Keratinocyte (primary cell): ENCODE data around the gene MAD1L1. TPM values are rescaled to one million over a fixed set of nuclear protein-coding genes. Genes with fewer than 3 reads are reported as not detected.

Experiments
- DNase-seq: peaks from one replicate; pipeline ENCODE4 v3.0.0-alpha.2; 2011; ENCODE audit warnings: low read depth, missing footprints, low spot score
- FAIRE-seq: peaks from 2 replicates; lab custom pipeline; 2011; peaks lifted over from hg19 to GRCh38; lab: Jason Lieb, UNC
- H2AFZ ChIP-seq: 2 replicates; pipeline ENCODE4 v1.6.0; 2012; ENCODE audit warnings: low read length, control low read depth, inconsistent platforms; ENCODE audit not compliant: control insufficient read depth
- H3K27ac ChIP-seq: 2 replicates; pipeline ENCODE4 v1.5.1; 2011; ENCODE audit warnings: low read length; ENCODE audit not compliant: control insufficient read depth, insufficient read depth
- H3K27me3 ChIP-seq: 3 replicates; pipeline ENCODE4 v1.6.0; 2011; ENCODE audit warnings: low read length; ENCODE audit not compliant: control insufficient read depth, insufficient read depth; ENCODE audit errors: extremely low read depth
- H3K36me3 ChIP-seq, 2 experiments: 2 replicates in 1 of 2; 3 replicates in 1 of 2; pipeline ENCODE4 v1.5.1; 2011; ENCODE audit warnings: low read length in 2 of 2, mild to moderate bottlenecking in 1 of 2; ENCODE audit not compliant: control insufficient read depth in 2 of 2, insufficient read depth in 2 of 2; ENCODE audit errors: extremely low read depth in 1 of 2
- H3K4me1 ChIP-seq: 3 replicates; pipeline ENCODE4 v1.5.1; 2011; ENCODE audit warnings: low read length; ENCODE audit not compliant: control insufficient read depth, insufficient read depth; ENCODE audit errors: extremely low read depth
- H3K4me2 ChIP-seq: 3 replicates; pipeline ENCODE4 v1.6.0; 2011; ENCODE audit warnings: low read depth, low read length; ENCODE audit not compliant: control insufficient read depth, insufficient read depth; ENCODE audit errors: extremely low read depth
- H3K4me3 ChIP-seq, 3 experiments: fragments of 200-600 bp in 1 of 3; sonication (generic) in 1 of 3; 2 replicates in 2 of 3; 3 replicates in 1 of 3; pipeline ENCODE4 v1.5.1; 2011 to 2016; ENCODE audit warnings: low read length in 3 of 3, mild to moderate bottlenecking in 3 of 3, control low read depth in 2 of 3, inconsistent platforms in 1 of 3, low read depth in 1 of 3, mixed read lengths in 1 of 3, mixed run types in 1 of 3, moderate library complexity in 1 of 3; ENCODE audit not compliant: control insufficient read depth in 2 of 3, insufficient read depth in 2 of 3; ENCODE audit errors: extremely low read depth in 1 of 3
- H3K79me2 ChIP-seq: 2 replicates; pipeline ENCODE4 v1.6.0; 2012; ENCODE audit warnings: low read length; ENCODE audit not compliant: control insufficient read depth, insufficient read depth
- H3K9ac ChIP-seq: 3 replicates; pipeline ENCODE4 v1.6.0; 2011; ENCODE audit warnings: low read length; ENCODE audit not compliant: control insufficient read depth, insufficient read depth; ENCODE audit errors: extremely low read depth
- H3K9me1 ChIP-seq: 3 replicates; pipeline ENCODE4 v1.6.0; 2011; ENCODE audit warnings: low read length; ENCODE audit not compliant: control insufficient read depth, insufficient read depth; ENCODE audit errors: extremely low read depth
- H3K9me3 ChIP-seq: 2 replicates; pipeline ENCODE4 v1.5.1; 2012; ENCODE audit warnings: low read depth, low read length; ENCODE audit not compliant: control insufficient read depth
- H4K20me1 ChIP-seq: 3 replicates; pipeline ENCODE4 v1.6.0; 2011; ENCODE audit warnings: low read length; ENCODE audit not compliant: control insufficient read depth, insufficient read depth; ENCODE audit errors: extremely low read depth
- EZH2 ChIP-seq: IDR thresholded peaks from one replicate; pipeline ENCODE4 v1.6.1; 2012; ENCODE audit warnings: inconsistent platforms, mild to moderate bottlenecking, low read length, moderate library complexity
- dilution Hi-C: fragments of 300-500 bp; cut with MboI; formaldehyde crosslinking; loops from one replicate; pipeline ENCODE4 v1.7.0; 2020; ENCODE audit warnings: low sequenced_read_pairs; ENCODE audit not compliant: extremely low pct_ligation_motif_present
- polyA plus RNA-seq, 5 experiments: library from polyadenylated mRNA; depleted of rRNA in 3 of 5; stranded (reverse) in 3 of 5; stranded (forward) in 1 of 5; unstranded in 1 of 5; fragments of >200 nt; gene quantifications; 1 replicate in 1 of 5; 2 replicates in 3 of 5; 3 replicates in 1 of 5; pipeline versions ENCODE4 v1.2.1 to v1.2.3, GENCODE V29; 2011 to 2012; ENCODE audit warnings: missing spikeins in 2 of 5, low read depth in 1 of 5, low replicate concordance in 1 of 5
- TF ChIP-seq, protein P1 (sequence below), 3 experiments: IDR thresholded peaks in 1 of 3; conservative IDR thresholded peaks in 1 of 3; optimal IDR thresholded peaks in 1 of 3; 2 replicates in 2 of 3; 3 replicates in 1 of 3; pipeline versions ENCODE3 to v1.5.1; 2011; ENCODE audit warnings: low read length in 3 of 3, mild to moderate bottlenecking in 3 of 3, moderate library complexity in 2 of 3, control low read depth in 1 of 3, inconsistent platforms in 1 of 3; ENCODE audit not compliant: insufficient read depth in 2 of 3; ENCODE audit errors: extremely low read depth in 1 of 3

The MAD1L1 gene
- polyA plus RNA-seq, 1 donor (not counting 4 experiments of a cell fraction or from before 2014, with no cell fraction given), result 18.0 TPM

DNA sequence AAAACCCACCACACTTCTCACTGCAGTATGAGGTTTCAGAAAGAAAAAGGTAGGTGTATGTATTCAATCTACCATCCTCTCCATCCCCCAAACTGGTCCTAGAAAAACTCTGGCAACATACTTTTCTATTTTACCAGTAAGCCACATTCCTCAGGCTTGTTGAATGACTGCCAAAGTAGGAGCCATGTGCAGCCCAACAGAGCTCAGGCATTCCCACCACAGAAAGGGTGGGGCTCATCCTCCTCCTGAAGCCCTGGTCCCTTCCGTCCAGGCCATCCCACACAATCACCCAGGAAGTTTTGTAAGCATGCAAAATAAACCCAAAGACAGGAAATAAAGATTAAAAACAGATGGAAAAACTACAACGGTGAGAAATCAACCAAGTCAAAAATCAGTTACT is 57.2 kb downstream of the MAD1L1 start:
- Histone ChIP-seq H3K4me3 (no peak overlapping the region), H3K4me2 (peak overlapping the region; percentile 29), H3K9ac (no peak overlapping the region), H3K9me3 (no peaks in the 10 kb centered on the region), H3K9me1 (peaks cover 6% of the 10 kb centered on the region), H3K36me3 (peaks cover 0 to 10% of the 10 kb centered on the region in 2 experiments), H4K20me1 (no peaks in the 10 kb centered on the region), H3K4me1 (peaks cover 16% of the 10 kb centered on the region), H2AFZ (no peak overlapping the region), H3K27me3 (no peaks in the 10 kb centered on the region), H3K79me2 (no peaks in the 10 kb centered on the region), H3K27ac (no peak overlapping the region)
- DNase-seq (peak; percentile 55), FAIRE-seq (peak; percentile 94)
- TF ChIP-seq, protein P1, sequence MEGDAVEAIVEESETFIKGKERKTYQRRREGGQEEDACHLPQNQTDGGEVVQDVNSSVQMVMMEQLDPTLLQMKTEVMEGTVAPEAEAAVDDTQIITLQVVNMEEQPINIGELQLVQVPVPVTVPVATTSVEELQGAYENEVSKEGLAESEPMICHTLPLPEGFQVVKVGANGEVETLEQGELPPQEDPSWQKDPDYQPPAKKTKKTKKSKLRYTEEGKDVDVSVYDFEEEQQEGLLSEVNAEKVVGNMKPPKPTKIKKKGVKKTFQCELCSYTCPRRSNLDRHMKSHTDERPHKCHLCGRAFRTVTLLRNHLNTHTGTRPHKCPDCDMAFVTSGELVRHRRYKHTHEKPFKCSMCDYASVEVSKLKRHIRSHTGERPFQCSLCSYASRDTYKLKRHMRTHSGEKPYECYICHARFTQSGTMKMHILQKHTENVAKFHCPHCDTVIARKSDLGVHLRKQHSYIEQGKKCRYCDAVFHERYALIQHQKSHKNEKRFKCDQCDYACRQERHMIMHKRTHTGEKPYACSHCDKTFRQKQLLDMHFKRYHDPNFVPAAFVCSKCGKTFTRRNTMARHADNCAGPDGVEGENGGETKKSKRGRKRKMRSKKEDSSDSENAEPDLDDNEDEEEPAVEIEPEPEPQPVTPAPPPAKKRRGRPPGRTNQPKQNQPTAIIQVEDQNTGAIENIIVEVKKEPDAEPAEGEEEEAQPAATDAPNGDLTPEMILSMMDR (optimal IDR thresholded peaks at IDR 0.05 in 1 of 3, IDR thresholded peaks at IDR 0.05 in 1 of 3, conservative IDR thresholded peaks at IDR 0.05 in 1 of 3; ENCODE audit: extremely low read depth in 1 of 3, insufficient read depth in 2 of 3, low read length in 3 of 3), result no peak
- TF ChIP-seq EZH2, result no peak
- dilution Hi-C loops, result no loop called here

DNA sequence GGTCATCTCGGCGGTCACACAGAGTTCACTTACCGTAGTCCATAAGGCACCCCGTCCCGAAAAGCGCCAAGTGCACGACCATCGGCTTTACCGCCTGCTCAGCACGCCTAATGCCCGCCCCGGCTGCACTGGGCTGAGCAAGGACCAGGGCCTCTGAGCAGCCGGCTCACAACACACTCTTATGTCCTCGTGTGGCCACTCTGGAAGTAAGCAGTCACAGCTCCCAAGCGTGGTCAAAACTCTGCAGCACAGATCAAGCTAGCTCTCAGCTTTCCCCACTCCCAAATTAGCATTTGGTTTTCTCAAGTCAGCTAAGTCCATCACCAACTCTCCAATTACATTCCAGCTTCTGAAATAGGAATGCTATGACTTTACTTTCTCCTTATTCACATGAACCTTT is 57.7 kb downstream of the MAD1L1 start:
- H3K36me3 ChIP-seq, result peaks cover 0 to 10% of the 10 kb centered on the region in 2 experiments
- H3K27ac ChIP-seq, result no peak overlapping the region
- H4K20me1 ChIP-seq, result no peaks in the 10 kb centered on the region
- peak overlapping the region; percentile 29 for H3K4me2 ChIP-seq
- no peaks in the 10 kb centered on the region for H3K9me3 ChIP-seq
- dilution Hi-C loops, result no loop called here
- TF ChIP-seq, protein P1 (optimal IDR thresholded peaks at IDR 0.05 in 1 of 3, IDR thresholded peaks at IDR 0.05 in 1 of 3, conservative IDR thresholded peaks at IDR 0.05 in 1 of 3; ENCODE audit: extremely low read depth in 1 of 3, insufficient read depth in 2 of 3, low read length in 3 of 3), result no peak
- TF ChIP-seq EZH2, result no peak
- no peak overlapping the region for H3K9ac ChIP-seq
- H3K9me1 ChIP-seq, result peaks cover 8% of the 10 kb centered on the region
- no peaks in the 10 kb centered on the region for H3K79me2 ChIP-seq
- DNase-seq (no peak), FAIRE-seq (no peak)
- no peaks in the 10 kb centered on the region for H3K27me3 ChIP-seq
- no peak overlapping the region for H3K4me3 ChIP-seq
- H2AFZ ChIP-seq, result no peak overlapping the region
- H3K4me1 ChIP-seq, result peaks cover 20% of the 10 kb centered on the region
